IMR-90 (cell line): Measurements from ENCODE around the gene SPEG.

ENCODE experiments used
- BHLHE40 ChIP-seq: fragments of 150-350 bp; IDR thresholded peaks from 2 replicates; pipeline ENCODE4 v1.6.1; 2016; ENCODE audit warnings: mild to moderate bottlenecking, low read depth, low read length
- FOS ChIP-seq: fragments of 150-350 bp; IDR thresholded peaks from 2 replicates; pipeline ENCODE4 v1.6.1; 2016; ENCODE audit warnings: low read depth, low read length
- MAZ ChIP-seq: IDR thresholded peaks from 2 replicates; pipeline ENCODE4 v1.6.1; 2012; ENCODE audit warnings: low read depth, mild to moderate bottlenecking, low read length, improper control_type of control experiment, moderate library complexity, borderline replicate concordance
- MXI1 ChIP-seq: IDR thresholded peaks from 2 replicates; pipeline ENCODE4 v1.6.1; 2012; ENCODE audit warnings: low read depth, mild to moderate bottlenecking, low read length, moderate library complexity, borderline replicate concordance
- NFE2L2 ChIP-seq: fragments of 150-350 bp; IDR thresholded peaks from 2 replicates; pipeline ENCODE4 v1.6.1; 2016; ENCODE audit warnings: low read depth, mild to moderate bottlenecking, low read length
- POLR2A ChIP-seq: IDR thresholded peaks from 2 replicates; pipeline ENCODE4 v1.6.1; 2012; ENCODE audit warnings: mild to moderate bottlenecking, low read depth, low read length
- RCOR1 ChIP-seq: IDR thresholded peaks from 2 replicates; pipeline ENCODE4 v1.6.1; 2012; ENCODE audit warnings: mild to moderate bottlenecking, low read length, improper control_type of control experiment; ENCODE audit not compliant: insufficient replicate concordance
- RFX5 ChIP-seq: IDR thresholded peaks from 2 replicates; pipeline ENCODE4 v1.8.0; 2012; ENCODE audit warnings: low read depth, mild to moderate bottlenecking, low read length, moderate library complexity
- SMC3 ChIP-seq: fragments of 150-350 bp; IDR thresholded peaks from 2 replicates; pipeline ENCODE4 v1.6.1; 2016; ENCODE audit warnings: low read depth, mild to moderate bottlenecking, antibody characterized with exemption, low read length, moderate library complexity
- TF ChIP-seq, protein P1 (sequence below): conservative IDR thresholded peaks from 2 replicates; pipeline ENCODE4 v1.5.1; 2012; ENCODE audit warnings: mild to moderate bottlenecking, low read depth, low read length, improper control_type of control experiment
- TF ChIP-seq, protein P2 (sequence below): fragments of 150-350 bp; IDR thresholded peaks from 2 replicates; pipeline ENCODE4 v1.6.1; 2016; ENCODE audit warnings: low read depth, mild to moderate bottlenecking, low read length, moderate library complexity, borderline replicate concordance
- TF ChIP-seq, protein P3 (sequence below): fragments of 150-350 bp; IDR thresholded peaks from 2 replicates; pipeline ENCODE4 v1.6.1; 2017; ENCODE audit warnings: mild to moderate bottlenecking, antibody characterized with exemption, low read length, low read depth

DNA sequence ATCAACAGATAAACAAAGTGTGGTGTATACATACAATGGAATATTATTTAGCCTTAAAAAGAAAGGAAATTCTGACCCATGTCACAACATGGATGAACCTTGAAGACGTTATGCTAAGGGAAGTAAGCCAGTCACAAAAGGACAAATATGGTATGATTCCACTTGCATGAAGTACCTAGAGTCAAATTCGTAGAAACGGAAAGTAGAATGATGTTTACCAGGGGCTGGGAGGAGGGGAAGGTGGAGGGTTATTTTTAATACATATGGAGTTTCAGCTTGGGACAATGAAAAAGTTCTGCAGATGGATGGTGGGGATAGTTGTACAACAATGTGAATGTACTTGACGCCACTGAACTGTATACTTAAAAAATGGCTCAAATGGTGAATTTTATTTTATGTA, 19.8 kb upstream of the SPEG start:
- TF ChIP-seq, protein P1, sequence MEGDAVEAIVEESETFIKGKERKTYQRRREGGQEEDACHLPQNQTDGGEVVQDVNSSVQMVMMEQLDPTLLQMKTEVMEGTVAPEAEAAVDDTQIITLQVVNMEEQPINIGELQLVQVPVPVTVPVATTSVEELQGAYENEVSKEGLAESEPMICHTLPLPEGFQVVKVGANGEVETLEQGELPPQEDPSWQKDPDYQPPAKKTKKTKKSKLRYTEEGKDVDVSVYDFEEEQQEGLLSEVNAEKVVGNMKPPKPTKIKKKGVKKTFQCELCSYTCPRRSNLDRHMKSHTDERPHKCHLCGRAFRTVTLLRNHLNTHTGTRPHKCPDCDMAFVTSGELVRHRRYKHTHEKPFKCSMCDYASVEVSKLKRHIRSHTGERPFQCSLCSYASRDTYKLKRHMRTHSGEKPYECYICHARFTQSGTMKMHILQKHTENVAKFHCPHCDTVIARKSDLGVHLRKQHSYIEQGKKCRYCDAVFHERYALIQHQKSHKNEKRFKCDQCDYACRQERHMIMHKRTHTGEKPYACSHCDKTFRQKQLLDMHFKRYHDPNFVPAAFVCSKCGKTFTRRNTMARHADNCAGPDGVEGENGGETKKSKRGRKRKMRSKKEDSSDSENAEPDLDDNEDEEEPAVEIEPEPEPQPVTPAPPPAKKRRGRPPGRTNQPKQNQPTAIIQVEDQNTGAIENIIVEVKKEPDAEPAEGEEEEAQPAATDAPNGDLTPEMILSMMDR = no peak
- TF ChIP-seq MAZ (no peak), POLR2A (no peak), SMC3 (no peak), MXI1 (no peak), FOS (no peak), RCOR1 (no peak), NFE2L2 (no peak), BHLHE40 (no peak), RFX5 (no peak)
- TF ChIP-seq, protein P2, sequence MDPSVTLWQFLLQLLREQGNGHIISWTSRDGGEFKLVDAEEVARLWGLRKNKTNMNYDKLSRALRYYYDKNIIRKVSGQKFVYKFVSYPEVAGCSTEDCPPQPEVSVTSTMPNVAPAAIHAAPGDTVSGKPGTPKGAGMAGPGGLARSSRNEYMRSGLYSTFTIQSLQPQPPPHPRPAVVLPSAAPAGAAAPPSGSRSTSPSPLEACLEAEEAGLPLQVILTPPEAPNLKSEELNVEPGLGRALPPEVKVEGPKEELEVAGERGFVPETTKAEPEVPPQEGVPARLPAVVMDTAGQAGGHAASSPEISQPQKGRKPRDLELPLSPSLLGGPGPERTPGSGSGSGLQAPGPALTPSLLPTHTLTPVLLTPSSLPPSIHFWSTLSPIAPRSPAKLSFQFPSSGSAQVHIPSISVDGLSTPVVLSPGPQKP = no peak
- TF ChIP-seq, protein P3, sequence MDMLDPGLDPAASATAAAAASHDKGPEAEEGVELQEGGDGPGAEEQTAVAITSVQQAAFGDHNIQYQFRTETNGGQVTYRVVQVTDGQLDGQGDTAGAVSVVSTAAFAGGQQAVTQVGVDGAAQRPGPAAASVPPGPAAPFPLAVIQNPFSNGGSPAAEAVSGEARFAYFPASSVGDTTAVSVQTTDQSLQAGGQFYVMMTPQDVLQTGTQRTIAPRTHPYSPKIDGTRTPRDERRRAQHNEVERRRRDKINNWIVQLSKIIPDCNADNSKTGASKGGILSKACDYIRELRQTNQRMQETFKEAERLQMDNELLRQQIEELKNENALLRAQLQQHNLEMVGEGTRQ = no peak
